Measurements from ENCODE around the gene NYNRIN.
"Not testable (repeated sequence)": the region's sequence is repeated elsewhere in the genome, so short reads cannot be mapped to it uniquely, and the experiment has no call there.

NYNRIN gene

GRCh38 chr14:24432259-24433131, 33.7 kb downstream of the NYNRIN start:
- DNase-seq, result no peak

- no peak for DNase-seq
Observed at GRCh38 chr14:24434036-24434435, 35.2 kb downstream of the NYNRIN start.

GRCh38 chr14:24434676-24435075, 35.9 kb downstream of the NYNRIN start:
- no peak for DNase-seq

- no peak for DNase-seq
Observed at GRCh38 chr14:24435192-24435810, 36.5 kb downstream of the NYNRIN start.

DNA sequence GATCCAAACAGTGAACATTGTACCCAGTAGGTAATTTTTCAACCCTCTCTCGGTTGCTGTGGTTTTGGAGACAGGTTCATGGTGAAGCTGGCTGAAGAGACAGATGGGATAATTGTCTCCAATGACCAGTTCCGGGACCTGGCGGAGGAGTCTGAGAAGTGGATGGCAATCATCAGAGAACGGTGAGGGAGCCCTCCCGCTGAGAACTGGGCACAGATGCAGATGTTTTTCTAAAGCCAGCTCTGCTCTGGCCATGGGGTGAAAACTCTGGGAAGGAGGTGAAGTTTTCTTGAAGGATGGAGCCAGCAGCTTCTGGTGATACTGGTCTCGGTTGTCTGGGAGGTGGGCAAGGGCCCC, 37.2 kb downstream of the NYNRIN start:
- no peak for DNase-seq

DNA sequence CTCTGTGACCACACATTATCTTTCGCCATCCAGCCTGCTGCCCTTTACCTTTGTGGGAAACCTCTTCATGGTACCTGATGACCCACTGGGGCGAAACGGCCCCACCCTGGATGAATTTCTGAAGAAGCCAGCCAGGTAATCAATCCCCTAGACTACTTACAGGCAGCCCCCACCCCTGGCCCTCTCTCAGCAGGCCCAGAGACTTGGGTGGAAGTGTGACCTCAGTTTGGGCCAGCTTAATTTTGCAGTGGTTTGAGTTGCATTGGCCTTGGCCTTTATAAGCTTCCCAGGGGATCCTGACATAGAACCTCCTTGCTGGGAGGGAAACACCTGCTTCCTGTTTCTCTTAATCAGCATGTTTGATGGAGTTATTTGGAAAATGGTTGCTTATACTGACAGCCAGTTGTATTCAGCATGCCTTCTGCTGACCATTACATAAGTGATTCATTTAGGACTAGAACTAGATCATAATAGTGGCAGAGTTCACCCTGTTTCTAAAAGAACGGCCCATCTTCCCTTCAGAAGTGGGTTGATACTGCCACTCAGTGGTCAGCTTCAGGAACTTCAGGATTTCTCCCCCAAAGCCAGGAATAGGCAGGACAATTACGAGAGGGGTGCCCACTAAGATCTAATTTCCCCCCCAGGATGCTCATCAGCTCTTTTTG, 37.7 kb downstream of the NYNRIN start:
- DNase-seq, result peak in 1 of 2 experiments; percentile 26

DNA sequence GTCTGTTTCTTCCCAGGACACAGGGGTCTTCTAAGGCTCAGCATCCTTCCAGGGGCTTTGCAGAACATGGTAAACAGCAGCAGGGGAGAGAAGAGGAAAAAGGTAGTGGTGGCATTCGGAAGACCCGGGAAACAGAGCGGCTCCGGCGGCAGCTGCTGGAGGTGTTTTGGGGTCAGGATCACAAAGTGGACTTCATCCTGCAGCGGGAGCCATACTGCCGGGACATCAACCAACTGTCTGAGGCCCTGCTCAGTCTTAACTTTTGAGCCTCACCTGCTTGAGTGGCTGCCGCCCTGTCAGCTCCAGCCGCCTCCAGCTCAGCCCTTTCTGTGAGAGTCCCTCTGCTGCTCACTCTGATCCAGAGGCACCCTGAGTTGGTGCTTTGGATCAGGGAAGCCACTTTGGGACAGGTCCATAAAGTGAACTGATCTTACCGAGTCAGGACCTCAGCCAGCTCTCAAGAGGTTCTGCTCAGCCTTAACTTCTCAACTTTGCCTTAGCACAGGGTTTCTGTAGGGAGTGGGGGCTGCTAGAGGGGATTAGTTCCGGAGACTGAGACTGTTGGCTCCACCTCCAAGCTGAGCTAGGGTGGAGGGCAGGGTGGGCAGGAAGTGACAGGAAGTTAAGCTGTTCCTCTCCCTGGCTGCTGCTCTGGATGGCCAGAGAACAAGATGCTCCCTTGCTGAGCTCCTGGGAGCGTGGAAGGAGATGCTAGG, 38.4 kb downstream of the NYNRIN start:
- DNase-seq, result no peak

DNA sequence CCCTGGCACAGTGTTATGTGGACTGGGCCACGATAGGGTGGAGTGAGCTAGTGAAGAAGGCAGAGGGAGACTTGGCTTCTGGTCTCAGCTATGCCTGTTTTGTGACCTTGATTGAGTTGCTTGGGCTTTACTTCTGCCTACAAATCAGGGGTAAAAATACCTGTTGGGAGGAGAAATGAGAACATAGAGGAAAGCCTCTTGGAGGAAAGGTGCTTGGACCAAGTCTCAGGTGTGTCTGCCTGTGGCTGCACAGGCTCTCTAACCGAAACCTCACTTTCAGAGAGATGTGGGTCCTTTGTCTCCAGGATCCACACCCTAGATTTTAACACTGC, 38.9 kb downstream of the NYNRIN start:
- DNase-seq, result no peak

DNA sequence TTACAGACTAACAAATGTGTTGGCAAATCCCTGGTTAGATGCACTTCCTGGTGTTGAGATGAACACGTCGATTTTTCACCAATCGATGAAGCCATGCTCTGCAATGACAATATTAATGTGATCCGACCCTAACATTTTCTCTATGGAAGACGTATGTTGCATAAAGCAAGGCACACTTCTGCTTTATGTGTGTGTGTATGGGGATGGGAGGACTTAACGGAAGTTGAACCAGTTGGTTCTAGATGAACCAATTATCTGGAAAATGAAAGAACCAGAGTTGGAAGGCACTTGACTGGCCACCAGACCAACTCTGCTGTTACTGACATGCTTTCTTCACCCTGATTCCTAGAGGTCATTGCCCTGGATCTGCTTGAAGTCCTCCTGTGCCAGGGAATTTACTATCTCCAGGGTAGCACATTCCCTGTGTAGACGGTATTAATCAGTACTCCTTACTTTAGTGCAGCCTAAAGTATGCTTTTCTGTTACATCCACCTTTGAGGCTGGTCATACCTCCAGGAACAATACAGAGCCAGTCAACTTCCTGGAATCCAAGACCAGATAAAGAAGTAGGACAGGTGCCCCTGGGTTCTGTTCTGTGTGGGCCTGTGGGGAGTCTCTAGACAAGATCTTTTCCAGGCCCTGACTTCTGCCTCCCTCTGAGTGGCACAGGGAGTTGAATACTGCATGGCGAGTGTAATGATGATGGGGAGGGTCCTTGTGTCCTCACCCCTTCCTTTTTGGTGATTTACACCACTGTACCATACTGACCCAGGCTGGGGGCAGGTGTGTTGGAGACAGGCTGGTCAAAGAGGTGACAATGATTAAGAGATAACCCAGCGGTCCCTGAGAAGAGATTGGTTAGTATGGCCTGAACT, 39.7 kb downstream of the NYNRIN start:
- no peak for DNase-seq

GRCh38 chr14:24439257-24439656, 40.5 kb downstream of the NYNRIN start:
- DNase-seq, result no peak

DNA sequence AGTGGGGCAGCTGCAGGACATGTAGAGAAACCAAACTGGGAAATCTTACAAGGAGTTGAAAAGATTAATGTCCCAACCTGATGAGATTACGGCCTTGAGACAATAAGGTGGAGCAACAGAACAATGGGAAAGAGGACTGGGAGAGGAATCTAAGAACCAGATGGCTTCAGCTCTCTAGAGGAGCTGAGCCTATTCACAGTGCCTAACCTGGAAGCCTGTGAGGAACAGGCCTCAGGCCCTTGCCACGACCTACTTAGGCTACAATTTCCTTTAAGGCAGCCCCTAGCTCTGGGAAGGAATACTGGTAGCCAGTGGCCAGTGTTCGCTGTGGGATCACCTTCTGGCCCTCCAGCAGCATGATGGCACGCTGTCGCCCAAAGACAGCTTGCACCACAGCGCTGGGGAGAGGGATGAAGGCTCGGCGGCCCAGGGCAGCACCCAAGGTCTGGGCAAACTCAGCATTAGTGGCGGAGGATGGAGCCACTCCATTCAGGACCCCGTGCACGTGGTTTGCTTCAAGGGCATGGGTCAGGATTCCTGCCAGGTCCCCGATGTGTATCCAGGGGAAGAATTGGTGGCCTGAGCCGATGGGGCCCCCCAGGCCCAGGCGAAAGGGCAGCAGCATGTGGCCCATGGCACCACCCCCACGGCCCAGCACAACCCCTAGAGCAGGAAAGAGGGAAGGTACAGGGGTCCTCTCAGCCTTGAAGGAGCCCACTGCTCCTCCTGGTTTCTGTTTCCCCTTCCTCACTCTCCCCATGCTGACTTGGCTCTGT, 41.2 kb downstream of the NYNRIN start:
- DNase-seq, result no peak

DNA sequence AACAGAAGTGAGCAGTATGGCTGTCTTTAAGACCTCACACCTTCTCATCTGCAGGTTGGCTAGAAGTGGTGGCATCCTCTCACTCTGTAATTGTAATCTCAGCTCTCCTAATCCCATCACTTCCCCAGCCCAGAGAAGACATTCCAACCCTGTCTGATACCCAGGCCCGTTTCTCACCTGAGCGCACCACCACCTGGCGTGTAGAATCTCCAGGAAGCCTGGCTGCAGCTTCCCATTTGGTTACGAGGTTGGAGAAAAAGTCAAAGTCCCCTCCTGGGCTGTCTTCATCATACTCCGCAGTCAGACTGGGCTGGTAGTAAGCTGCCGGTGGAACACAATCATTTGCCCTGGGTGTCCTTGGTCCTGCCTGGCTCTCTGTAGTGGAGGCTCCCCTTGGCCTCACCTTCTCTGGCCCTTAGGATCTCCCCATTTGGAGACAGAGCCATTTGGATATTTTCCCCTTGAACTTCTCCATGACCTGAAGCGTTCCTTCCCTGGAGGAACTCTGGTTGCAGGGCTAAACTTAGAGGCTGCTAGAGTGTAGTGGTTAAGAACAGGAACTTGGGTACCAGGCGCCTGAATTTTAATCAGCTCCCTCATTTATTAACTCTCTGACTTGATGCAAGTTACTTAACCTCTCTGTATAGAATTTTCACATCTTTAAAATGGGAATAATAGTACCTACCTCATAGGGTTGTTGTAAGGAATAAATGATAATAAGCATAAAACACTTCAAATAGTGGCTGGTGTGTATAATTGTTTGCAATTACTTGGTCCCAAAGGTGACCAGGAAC, 42.0 kb downstream of the NYNRIN start:
- no peak for DNase-seq

DNA sequence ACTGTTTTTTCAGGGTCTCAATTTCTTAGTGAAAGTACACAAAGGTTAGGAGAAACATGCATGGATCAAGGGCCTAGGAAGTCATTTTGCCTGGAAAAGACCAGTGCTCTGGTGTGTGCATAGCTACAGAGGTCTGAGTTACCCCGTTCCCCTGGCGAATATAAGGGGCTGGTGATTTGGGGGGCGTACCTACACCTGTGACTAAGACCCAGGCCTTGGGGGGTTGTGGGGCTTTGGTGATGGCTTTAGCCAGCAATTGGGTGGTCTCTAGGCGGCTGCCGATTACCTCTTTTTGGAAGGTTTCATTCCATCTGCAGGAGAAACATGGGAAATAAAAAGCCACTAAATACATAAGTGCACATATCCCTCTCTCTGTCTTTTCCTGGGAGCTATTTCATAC, 42.7 kb downstream of the NYNRIN start:
- no peak for DNase-seq

DNA sequence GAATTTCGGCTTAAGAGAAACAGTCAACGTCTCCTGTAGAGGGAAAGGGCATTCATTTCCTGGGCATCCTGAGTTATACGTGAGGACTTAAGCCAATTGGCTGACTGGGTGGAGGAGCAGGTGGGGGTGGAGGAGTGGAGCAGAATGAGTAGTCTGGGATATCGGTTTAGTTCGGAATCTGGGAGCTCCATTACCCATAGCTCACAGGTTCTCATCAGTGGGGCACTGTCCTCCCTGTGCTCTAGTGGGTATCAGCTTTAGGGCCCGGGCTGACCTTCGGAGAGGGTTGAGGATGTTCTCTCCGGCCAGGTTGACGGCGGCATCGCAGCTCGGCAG, 43.1 kb downstream of the NYNRIN start:
- DNase-seq, result no peak

- peak; percentile 93 to 96 for DNase-seq
Observed at GRCh38 chr14:24442240-24443052, 43.6 kb downstream of the NYNRIN start, which contains the start of gene SDR39U1. SDR39U1 (minus strand) TSS chr14:24442776; CDS start chr14:24442769, 7 bp downstream.

- DNase-seq, result no peak
Observed at GRCh38 chr14:24443053-24443665, 44.4 kb downstream of the NYNRIN start.

DNA sequence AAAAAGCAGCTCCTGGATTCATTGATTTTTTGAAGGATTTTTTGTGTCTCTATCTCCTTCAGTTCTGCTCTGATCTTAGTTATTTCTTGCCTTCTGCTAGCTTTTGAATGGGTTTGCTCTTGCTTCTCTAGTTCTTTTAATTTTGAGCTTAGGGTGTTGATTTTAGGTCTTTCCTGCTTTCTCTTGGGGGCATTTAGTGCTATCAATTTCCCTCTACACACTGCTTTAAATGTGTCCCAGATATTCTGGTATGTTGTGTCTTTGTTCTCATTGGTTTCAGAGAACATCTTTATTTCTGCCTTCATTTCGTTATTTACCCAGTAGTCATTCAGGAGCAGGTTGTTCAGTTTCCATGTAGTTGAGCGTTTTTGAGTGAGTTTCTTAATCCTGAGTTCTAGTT, 52.0 kb downstream of the NYNRIN start:
- DNase-seq, result not testable (repeated sequence)

DNA sequence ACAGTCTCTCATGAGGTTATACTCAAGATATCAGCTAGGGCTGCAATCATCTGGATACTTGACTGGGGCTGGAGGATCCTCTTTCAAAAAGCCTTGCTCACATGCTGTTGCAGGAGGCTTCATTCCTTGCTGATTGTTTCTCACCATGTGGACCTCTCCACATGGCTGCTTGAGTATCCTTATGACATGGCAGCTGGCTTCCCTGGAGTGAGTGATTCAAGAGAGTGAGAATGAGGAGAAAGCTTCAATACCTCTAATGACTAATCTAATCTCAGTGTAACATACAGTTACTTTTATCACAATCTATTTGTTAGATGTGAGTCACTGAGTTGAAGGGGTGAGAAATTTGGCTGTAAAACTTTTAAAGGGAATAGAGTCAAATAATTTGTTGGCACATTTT, 58.2 kb downstream of the NYNRIN start:
- DNase-seq, result no peak

GRCh38 chr14:24458736-24459135, 59.9 kb downstream of the NYNRIN start:
- DNase-seq, result no peak
